NCI-H2081 treated with DMSO at 0.1 percent for 48 hours (cell line): Measurements from ENCODE around the gene ASPRV1.
"Not testable (repeated sequence)": the region's sequence is repeated elsewhere in the genome, so short reads cannot be mapped to it uniquely, and the experiment has no call there.

Experiments used
- DNase-seq: peaks from one replicate; lab custom pipeline; 2025; lab: John Stamatoyannopoulos, UW

The ASPRV1 gene

DNA sequence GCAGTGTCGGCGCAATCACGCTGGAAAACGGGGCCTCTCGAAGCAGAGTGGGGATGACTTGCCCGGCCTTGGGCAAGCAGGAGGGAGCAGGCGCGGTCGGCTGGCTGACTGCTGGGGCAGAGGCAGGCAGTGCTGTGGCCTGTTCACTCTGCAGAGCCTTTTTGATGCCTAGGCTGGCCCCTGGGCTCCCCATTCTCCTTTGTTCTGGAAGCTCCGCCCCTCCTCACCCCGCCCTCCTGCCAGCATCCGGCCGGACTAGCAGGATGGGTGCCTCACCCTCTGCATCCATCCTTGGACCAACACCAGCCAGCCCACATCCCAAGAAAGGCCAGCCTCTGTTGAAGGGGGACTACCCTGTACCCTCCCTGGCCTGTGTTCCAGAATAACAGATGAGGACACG lies at the start of gene ASPRV1:
TSS of gene ASPRV1 (minus strand) at position 136 of the 400 bp plus-strand sequence. CDS start 195 bp downstream, outside the sequence.
- DNase-seq = no peak

GRCh38 chr2:70010576-70011111 lies 49.2 kb upstream of the ASPRV1 start:
- no peak for DNase-seq

- DNase-seq = no peak
Measured at GRCh38 chr2:70009762-70010575, 48.5 kb upstream of the ASPRV1 start.

DNA sequence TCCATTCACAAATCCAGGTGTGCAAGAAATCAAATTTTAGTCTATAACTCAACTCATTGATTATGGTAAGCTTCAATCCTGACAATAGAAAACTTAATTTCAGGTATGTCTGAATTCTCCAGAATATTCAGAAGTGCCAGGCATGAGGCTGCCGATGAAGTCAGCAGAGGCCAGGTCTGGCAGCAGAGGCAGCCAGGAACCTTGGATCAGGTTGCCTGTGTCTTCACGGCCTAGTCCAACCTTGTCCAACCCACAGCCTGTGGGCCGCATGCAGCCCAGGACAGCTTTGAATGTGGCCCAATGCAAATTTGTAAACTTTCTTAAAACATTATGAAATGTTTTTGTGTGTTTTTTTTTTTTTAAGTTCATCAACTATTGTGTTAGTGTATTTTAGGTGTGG lies 46.9 kb upstream of the ASPRV1 start:
- DNase-seq = no peak

DNA sequence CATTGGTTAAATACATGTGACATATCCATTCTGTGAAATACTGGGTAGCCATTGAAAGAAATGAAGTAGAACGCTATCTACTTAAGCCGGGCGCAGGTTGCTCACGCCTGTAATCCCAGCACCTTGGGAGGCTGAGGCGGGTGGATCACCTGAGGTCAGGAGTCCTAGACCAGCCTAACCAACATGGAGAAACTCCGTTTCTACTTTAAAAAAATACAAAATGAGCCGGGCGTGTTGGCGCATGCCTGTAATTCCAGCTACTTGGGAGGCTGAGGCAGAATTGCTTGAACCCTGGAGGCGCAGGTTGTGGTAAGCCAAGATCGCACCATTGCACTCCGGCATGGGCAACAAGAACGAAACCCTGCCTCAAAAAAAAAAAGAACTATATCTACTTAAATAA lies 45.7 kb upstream of the ASPRV1 start:
- no peak for DNase-seq

DNA sequence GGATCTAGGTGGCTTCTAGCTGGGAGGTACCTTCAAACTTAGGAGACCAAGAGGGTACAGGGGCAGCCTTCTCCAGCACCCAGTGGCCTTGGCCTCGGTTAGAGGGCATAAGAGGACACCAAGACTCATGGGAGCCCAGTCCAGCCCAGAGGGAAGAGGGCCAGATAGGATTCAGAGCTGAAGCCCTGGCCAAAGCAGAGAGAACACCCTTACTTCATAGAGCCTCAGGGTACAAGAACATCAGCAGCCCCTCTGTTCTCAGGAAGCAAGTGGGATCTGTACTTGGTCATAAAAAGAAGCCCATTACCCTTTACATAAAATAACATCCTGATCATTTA lies 45.0 kb upstream of the ASPRV1 start:
- DNase-seq = no peak

DNA sequence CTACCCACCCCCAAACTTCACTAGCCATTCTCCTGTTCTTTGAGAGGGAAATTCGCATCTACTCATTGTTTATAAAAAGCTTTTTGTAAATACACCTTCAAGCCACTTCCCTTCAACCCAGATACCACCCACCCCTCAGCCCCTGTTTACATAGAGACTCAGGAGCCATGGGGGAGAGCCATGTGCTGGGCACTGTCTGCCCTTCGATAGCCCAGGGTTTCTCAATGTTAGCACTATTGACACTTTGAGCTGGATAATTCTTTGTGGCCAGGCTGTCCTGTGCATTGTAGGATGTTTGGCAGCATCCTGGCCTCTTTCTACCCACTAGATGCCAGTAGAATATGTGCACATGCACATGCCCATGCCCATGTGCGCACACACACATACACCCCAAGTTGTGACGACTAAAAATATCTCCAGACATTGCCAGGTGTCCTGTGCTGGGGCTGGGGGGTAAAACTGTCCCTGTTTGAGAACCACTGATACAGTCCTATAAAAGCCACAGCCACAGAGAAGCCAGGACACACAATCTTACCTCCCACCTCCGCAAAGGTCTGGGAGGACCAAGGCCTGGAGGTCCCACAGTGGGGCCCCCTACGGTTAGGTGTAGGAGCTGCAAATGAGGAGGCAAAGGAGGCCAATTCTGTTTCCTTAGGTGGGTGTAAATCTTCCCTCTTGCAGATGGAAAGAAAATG lies 44.5 kb upstream of the ASPRV1 start:
- no peak for DNase-seq

DNA sequence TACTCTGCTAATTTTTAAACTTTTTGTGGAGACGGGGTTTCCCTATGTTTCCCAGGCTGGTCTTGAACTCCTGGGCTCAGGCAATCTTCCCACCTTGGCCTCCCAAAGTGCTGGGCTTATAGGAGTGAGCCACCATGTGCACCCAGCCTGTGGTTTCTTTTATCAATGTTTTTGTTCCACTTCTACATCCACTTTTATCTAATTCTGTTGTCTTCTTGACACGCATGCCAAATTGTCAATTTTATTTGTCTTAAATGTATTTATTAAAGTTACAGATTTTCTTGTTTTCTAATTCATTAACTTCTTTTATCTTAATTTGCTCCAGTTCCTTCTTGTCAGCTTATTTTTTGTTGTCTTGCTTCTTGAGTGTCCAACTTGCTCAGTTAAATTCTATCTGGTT lies 43.8 kb upstream of the ASPRV1 start:
- no peak for DNase-seq

DNA sequence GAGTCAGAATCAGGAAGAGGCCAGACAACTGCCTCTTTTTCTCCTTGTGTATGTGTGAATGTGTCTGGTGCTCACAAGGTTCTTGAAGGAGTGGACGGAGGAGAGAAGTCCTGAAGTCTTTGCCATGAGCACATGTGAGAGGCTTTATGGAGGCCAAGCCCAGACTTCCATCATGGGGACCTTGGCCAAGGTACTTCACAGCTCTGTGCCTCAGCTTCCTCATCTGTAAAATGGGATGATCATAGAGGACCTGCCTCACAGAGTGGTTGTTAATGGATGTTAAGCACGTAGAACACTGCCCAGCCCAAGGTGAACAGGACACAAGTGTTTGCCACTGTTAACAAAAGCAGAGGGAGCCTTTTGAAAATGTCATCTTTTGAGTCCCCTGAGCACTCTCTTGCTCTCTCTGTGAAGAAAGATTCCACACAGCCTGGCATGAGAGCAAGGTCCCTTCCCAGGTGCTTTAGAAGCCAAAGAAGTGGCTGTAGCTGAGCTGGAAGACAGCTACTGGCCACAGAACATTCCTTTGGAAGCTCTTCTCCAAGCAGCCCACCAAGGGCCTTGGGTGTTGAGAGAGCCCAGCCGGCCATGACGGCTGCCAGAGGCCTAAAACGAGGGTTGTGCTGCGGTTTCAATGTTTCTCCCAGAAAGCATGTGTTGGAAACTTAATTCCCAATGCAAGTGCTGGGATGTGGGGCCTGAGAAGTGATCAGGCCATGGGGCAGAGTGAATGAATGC lies 41.8 kb upstream of the ASPRV1 start:
- no peak for DNase-seq

DNA sequence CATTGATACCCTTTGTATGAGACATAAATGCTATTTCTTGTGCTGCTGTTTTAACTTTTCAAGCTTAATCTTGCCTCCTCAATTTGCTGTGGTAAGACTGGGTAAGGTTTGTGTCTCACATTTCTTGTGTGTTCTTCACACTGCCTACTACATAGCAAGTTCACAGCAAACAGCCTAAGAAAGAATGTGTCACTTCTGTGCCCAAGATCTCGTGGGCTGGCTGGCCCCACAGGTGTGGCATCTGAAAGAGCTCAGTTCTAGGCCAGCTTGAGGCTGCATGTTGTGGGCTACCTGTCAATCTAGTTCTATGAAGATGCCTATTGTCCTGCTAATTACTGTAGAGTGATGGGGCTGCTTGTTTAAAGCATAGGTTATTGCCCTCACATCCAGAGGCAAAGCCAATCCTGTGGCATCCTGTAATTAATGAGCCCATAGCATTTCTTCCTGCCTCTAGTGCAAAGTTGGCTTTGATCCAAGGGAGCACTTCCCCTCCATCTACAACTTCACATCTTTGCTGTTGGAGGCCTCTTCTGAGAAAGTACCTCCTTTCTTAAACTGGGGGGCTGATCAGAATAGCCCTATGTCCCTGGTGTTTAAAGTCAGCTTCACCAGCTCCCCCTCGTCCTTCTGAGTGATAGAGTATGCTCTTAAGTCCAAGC lies 40.9 kb upstream of the ASPRV1 start:
- DNase-seq = no peak

DNA sequence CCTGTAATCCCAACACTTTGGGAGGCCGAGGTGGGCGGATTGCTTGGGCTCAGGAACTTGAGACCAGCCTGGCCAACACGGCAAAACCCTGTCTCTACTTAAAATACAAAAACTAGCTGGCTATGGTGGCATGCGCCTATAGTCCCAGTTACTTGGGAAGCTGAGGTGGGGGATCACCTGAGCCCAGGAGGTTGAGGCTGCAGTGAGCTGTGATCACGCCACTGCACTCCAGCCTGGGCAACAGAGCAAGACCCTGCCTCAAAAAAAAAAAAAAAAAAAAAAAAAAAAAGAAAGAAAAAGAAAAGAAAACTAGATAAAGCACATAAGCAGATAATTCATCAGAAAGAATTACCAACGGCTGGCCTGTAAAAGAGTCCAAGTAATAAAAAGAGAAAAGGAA lies 39.1 kb upstream of the ASPRV1 start:
- DNase-seq = not testable (repeated sequence)

GRCh38 chr2:69998761-69999160 lies 37.3 kb upstream of the ASPRV1 start:
- DNase-seq = no peak

- DNase-seq = no peak
Measured at GRCh38 chr2:69997015-69997830, 35.8 kb upstream of the ASPRV1 start.

- no peak for DNase-seq
Measured at GRCh38 chr2:69995511-69995910, 34.1 kb upstream of the ASPRV1 start.

DNA sequence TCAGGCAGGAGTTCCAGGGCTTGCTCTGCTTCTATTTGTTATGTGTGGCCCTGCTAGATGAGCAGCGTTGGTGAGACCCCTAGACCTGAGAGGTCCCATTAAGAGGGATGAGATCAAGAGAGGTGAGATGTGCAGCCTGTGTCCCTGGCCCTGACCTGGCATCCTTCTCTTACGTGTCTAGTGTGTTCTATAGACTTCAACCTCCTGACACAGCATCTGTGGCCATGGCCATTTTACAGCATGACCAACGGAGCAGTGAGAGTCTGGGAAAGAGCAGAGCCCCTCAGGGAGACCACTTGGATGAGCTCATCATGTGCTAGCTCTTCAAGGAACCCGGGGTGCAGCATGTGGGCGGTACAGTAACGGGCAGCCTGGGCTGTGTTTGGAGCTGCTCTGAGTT lies 32.7 kb upstream of the ASPRV1 start:
- no peak for DNase-seq

GRCh38 chr2:69993708-69994107 lies 32.3 kb upstream of the ASPRV1 start:
- DNase-seq = no peak

- DNase-seq = no peak
Measured at GRCh38 chr2:69993048-69993565, 31.7 kb upstream of the ASPRV1 start.

- no peak for DNase-seq
Measured at GRCh38 chr2:69992310-69993047, 31.0 kb upstream of the ASPRV1 start.

DNA sequence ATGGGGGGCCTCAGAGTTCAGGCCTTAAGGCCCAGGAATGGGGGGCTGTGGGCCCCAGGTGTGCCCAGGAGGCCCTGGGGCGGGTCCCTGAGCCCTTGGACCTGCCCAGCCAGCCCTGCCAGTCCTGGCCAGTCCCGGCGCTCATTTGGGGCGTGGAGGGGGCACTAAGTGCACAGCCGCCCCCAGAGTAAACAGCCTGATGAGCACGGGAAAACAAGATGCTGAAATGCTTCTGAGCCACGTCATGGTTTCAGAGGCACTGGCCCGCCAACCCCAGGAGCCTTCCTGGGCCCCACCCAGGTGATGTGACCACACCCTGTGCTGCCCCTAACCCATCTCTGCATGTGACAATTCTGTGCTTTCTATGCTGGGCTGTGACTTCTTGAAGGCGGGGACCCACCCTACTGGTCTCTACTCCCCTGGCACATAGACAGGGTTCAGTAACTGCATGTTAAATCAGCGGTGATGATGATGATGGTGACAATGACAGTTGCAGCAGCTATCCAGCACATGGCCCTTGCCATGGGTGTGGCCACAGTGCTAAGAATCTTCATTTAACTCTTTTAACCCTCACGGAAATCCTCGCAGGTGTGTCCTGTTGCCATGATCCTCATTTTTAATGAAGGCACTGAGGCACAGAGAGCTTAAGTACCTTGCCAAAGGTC lies 28.1 kb upstream of the ASPRV1 start:
- no peak for DNase-seq

DNA sequence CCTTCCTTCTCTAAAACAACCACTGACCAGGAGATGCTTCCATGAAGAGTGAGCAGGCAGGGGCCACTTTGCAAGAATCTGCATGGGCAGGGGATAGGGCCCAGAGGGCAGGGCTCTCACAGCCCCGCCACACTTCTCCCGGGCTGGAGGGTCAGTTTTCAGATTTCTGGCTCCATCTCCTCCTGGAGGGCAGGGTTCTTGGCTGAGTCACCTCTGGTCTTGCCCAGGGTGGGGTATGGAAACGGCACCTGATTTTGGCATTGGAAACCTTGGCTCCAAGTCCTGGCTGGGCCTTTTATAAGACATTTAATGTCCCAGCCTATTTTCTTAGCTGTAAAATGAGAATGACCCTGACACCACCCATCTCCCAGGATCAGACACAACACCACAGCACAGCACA lies 27.6 kb upstream of the ASPRV1 start:
- no peak for DNase-seq
